HepG2 (cell line): Measurements from ENCODE around the gene ATP13A4. TPM values are rescaled to one million over a fixed set of nuclear protein-coding genes. Genes with fewer than 3 reads are reported as not detected.
A peak's percentile ranks its signal among the peaks of the same experiment; 100 is the strongest.

Experiments used
- ARNT2 ChIP-seq: sonication (generic); formaldehyde crosslinking; IDR thresholded peaks from 2 replicates; pipeline ENCODE4 v1.8.0; 2022; ENCODE audit warnings: mild to moderate bottlenecking, low read depth, missing genetic modification reagents, moderate library complexity
- ATF7-NPFF ChIP-seq: sonication (generic); formaldehyde crosslinking; IDR thresholded peaks from 2 replicates; pipeline ENCODE4 v1.8.1; 2023; ENCODE audit warnings: mild to moderate bottlenecking, low read depth, missing genetic modification reagents, moderate library complexity
- CREB3 ChIP-seq: sonication (generic); formaldehyde crosslinking; IDR thresholded peaks from 2 replicates; pipeline ENCODE4 v1.5.0; 2020; ENCODE audit warnings: missing genetic modification reagents
- DBP ChIP-seq: sonication (generic); formaldehyde crosslinking; IDR thresholded peaks from 2 replicates; pipeline ENCODE4 v1.4.0; 2020; ENCODE audit warnings: missing genetic modification reagents; ENCODE audit errors: not compliant biosample characterization
- ETV6 ChIP-seq: sonication (generic); formaldehyde crosslinking; conservative IDR thresholded peaks from 2 replicates; pipeline ENCODE4 v1.4.0; 2020; ENCODE audit warnings: missing genetic modification reagents
- HDAC6 ChIP-seq: fragments of 200-600 bp; sonication (generic); IDR thresholded peaks from 2 replicates; pipeline ENCODE4 v1.7.0; 2017; ENCODE audit warnings: mild to moderate bottlenecking, antibody characterized with exemption, low read length, low read depth
- KDM1A ChIP-seq: IDR thresholded peaks from 2 replicates; pipeline ENCODE4 v1.6.1; 2016; ENCODE audit warnings: missing compliant biosample characterization
- KLF15 ChIP-seq: sonication (generic); formaldehyde crosslinking; IDR thresholded peaks from 2 replicates; pipeline ENCODE4 v1.8.1; 2023; ENCODE audit warnings: borderline replicate concordance, mild to moderate bottlenecking, inconsistent platforms, missing genetic modification reagents, mixed read lengths
- MED13 ChIP-seq: sonication (generic); formaldehyde crosslinking; IDR thresholded peaks from 2 replicates; pipeline ENCODE4 v1.5.0; 2020; ENCODE audit warnings: missing genetic modification reagents
- MEF2D ChIP-seq: sonication (generic); formaldehyde crosslinking; IDR thresholded peaks from 2 replicates; pipeline ENCODE4 v1.5.1; 2020; ENCODE audit warnings: mild to moderate bottlenecking, missing genetic modification reagents
- MIXL1 ChIP-seq: IDR thresholded peaks from 2 replicates; pipeline ENCODE4 v1.6.1; 2016
- PAWR ChIP-seq: sonication (generic); formaldehyde crosslinking; IDR thresholded peaks from 2 replicates; pipeline ENCODE4 v1.4.0; 2020; ENCODE audit warnings: missing genetic modification reagents, mild to moderate bottlenecking, borderline replicate concordance
- PPARG ChIP-seq: conservative IDR thresholded peaks from 2 replicates; pipeline ENCODE4 v1.6.1; 2016; ENCODE audit warnings: missing biosample characterization, missing genetic modification reagents
- REST ChIP-seq, 2 experiments: IDR thresholded peaks; 2 replicates each; pipeline ENCODE4 v1.6.1; 2011 to 2012; ENCODE audit warnings: low read length in 2 of 2, borderline replicate concordance in 1 of 2, low read depth in 1 of 2, mild to moderate bottlenecking in 1 of 2, moderate library complexity in 1 of 2
- TGIF2 ChIP-seq: IDR thresholded peaks from 2 replicates; pipeline ENCODE4 v1.6.1; 2016; ENCODE audit warnings: control low read depth, missing compliant biosample characterization
- ZBTB25 ChIP-seq: IDR thresholded peaks from 2 replicates; pipeline ENCODE4 v1.6.1; 2018; ENCODE audit warnings: missing genetic modification reagents
- ZFP41 ChIP-seq: sonication (generic); formaldehyde crosslinking; IDR thresholded peaks from 2 replicates; pipeline ENCODE4 v1.4.0; 2020; ENCODE audit warnings: mild to moderate bottlenecking, missing genetic modification reagents, borderline replicate concordance
- ZNF460 ChIP-seq: sonication (generic); formaldehyde crosslinking; IDR thresholded peaks from 2 replicates; pipeline ENCODE4 v1.5.1; 2020; ENCODE audit warnings: missing genetic modification reagents, mild to moderate bottlenecking, borderline replicate concordance
- ZNF501 ChIP-seq: sonication (generic); formaldehyde crosslinking; IDR thresholded peaks from 2 replicates; pipeline ENCODE4 v1.5.1; 2020; ENCODE audit warnings: mild to moderate bottlenecking, moderate library complexity, missing genetic modification reagents
- ZNF589 ChIP-seq: sonication (generic); formaldehyde crosslinking; conservative IDR thresholded peaks from 2 replicates; pipeline ENCODE4 v1.8.0; 2022; ENCODE audit warnings: mild to moderate bottlenecking, moderate library complexity, missing genetic modification reagents
- polyA plus RNA-seq, 8 experiments: library from polyadenylated mRNA; depleted of rRNA in 3 of 8; stranded (reverse) in 7 of 8; unstranded in 1 of 8; fragments of >200 nt; fragmentation: Illumina TruSeq in 4 of 8; extraction: Trizol in 4 of 8; gene quantifications; 2 replicates each; pipeline versions ENCODE4 v1.2.1 to v1.2.3, GENCODE V29; 2011 to 2016; ENCODE audit warnings: low read depth in 4 of 8, missing spikeins in 1 of 8, mixed read lengths in 1 of 8; ENCODE audit not compliant: insufficient read depth in 1 of 8
- total RNA-seq, 5 experiments: library from RNA; depleted of rRNA; stranded (reverse); fragments of >200 nt; fragmentation: Illumina TruSeq; extraction: Trizol; gene quantifications; 2 replicates each; pipeline ENCODE4 v1.2.3, GENCODE V29; 2016; ENCODE audit warnings: low read depth in 1 of 5

Gene ATP13A4
- total and polyA plus RNA-seq, 2 of the 13 experiments (the other 11 are each of a cell fraction or from before 2014, with no cell fraction given), result 0.01 to 0.07 TPM

GRCh38 chr3:193592841-193593667, 38.4 kb upstream of the ATP13A4 start, which contains the start of gene OPA1 (continued):
- peak; percentile 99 for TF ChIP-seq ZBTB25 (CRISPR knock-in tag)
- TF ChIP-seq ATF7-NPFF (CRISPR knock-in tag), result peak; percentile 73
- TF ChIP-seq TGIF2 (CRISPR knock-in tag), result peak; percentile 81
- TF ChIP-seq MED13 (CRISPR knock-in tag), result no peak
- no peak for TF ChIP-seq HDAC6
- TF ChIP-seq PPARG (CRISPR knock-in tag), result peak; percentile 70; the same call in 1 of the 2 replicates
- peak; percentile 53; the same call in 1 of the 2 replicates for TF ChIP-seq KDM1A (CRISPR knock-in tag)
- no peak for TF ChIP-seq PAWR (CRISPR knock-in tag)
- 0 out of 2 replicates have a peak, but pooled peaks have one; percentile 50 for TF ChIP-seq CREB3 (CRISPR knock-in tag)
- peak; percentile 73; the same call in 1 of the 2 replicates for TF ChIP-seq ETV6 (CRISPR knock-in tag)
- TF ChIP-seq ZFP41 (CRISPR knock-in tag), result peak; percentile 58; the same call in 1 of the 2 replicates
- TF ChIP-seq KLF15 (CRISPR knock-in tag), result no peak; the same call in 1 of the 2 replicates
- TF ChIP-seq ZNF460 (CRISPR knock-in tag), result 0 out of 2 replicates have a peak, but pooled peaks have one; percentile 25
- peak in 1 of 2 experiments; percentile 84; a peak in 2 of 4 replicates for TF ChIP-seq REST (IDR thresholded peaks at IDR 0.05; ENCODE audit: borderline replicate concordance in 1 of 2, low read depth in 1 of 2, low read length in 2 of 2)
- TF ChIP-seq DBP (CRISPR knock-in tag), result no peak
- TF ChIP-seq MIXL1, result peak; percentile 82
- peak; percentile 89 for TF ChIP-seq ZNF501 (CRISPR knock-in tag)
- peak; percentile 95 for TF ChIP-seq MEF2D (CRISPR knock-in tag)
- peak; percentile 92 for TF ChIP-seq ARNT2 (CRISPR knock-in tag)
- TF ChIP-seq ZNF589 (CRISPR knock-in tag), result peak; percentile 85; the same call in 1 of the 2 replicates
